ENCODE data around the gene PKNOX2.

The PKNOX2 gene

DNA sequence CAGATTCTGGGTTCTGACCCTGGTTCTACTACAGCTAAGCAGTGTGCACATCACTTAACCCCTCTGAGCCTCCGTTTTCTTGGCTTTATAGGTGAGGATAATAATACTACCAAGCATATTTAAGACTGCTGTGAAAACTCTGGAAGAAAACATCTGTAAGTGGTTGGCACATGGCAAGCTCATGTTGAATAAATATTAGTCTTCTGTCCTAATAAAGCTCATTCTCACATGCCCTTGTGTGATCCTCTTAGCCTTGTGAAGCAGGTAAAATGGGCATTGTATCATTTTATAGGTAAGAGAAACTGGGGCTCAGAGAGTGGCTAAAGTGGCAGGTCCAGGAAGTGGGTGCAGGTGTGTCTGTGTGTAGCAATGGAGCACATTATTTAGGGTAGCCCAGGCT lies 8.5 kb downstream of the PKNOX2 start:
- DNase-seq (ENCODE audit: low spot score): no peak

DNA sequence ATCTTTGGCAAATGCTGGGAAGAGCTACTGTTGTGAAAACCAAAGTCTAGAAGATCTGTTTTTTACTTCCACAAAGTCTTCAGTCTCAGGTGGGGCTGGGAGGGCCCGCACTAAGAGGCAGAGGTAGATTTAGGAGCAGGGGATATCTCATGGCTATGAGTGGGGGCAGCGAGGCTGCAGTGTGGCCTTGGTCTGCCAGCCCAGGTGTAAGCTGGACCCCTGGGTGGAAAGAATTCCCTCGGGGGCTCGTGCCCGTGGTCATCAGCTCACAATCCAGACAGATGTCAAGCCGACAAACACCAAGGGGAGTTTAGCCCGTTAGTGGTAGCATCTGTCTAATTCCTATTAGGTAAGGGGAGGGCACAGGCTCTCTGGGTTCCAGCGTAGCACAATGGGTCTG lies 9.0 kb downstream of the PKNOX2 start:
- no peak for DNase-seq (ENCODE audit: low spot score)

DNA sequence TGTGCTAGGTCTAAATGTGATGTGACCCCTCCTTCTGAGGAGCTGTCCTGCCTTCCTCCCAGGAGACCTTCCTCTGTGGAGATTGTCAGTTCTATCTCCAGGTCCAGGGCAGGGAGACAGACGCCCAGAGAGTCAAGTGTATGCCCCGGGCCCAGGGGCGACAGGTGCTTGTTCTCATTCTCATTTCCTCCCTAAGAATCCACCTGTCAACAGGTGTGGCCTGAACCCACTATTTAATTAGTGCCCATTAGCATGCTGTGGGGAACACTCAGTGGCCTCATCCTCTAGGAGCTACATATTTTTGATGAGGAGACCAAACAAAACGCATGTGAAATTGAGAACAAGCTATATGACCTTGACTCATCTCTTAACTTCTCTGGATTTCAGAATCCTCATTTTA lies 9.5 kb downstream of the PKNOX2 start:
- DNase-seq (ENCODE audit: low spot score): no peak

DNA sequence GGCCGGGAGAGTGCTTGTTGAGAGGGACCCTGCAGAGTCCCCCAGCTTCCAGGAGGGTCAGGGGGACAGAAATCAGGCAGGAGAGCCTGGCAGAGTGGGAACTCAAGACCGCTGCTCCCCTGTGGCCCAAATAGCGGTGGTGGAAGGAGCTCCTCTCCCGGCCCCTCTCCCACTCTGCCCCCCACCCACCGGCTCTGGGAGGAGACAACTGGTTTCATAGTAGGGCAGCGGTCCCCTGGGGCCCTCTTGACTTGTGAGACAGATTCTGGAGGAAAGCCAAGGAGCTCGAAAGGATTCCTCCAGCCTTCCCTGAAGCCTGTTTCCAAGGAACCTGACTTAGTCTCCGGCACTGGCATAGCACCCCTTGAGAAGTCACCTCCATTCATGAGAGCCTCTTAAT lies 10.1 kb downstream of the PKNOX2 start:
- DNase-seq (ENCODE audit: low spot score): no peak

DNA sequence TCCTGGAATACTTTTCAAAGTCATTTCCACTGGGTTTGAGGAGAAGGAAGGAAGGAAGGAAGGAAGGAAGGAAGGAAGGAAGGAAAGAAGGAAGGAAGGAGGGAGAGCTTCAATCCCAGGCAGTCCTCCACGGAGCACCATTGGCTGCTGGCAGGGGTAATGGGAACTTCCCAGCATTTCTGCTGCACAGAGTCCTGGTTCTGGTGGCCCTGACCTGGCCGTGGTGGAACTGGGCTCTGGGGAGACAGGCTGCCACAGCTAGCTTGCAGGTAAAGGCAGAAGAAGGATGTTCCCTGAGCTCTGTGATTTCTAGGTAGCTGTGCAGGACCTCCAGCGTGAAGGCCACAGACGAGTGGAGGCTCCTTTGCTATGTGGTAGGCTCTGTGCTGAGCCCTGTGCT lies 10.6 kb downstream of the PKNOX2 start:
- no peak for DNase-seq (ENCODE audit: low spot score)

DNA sequence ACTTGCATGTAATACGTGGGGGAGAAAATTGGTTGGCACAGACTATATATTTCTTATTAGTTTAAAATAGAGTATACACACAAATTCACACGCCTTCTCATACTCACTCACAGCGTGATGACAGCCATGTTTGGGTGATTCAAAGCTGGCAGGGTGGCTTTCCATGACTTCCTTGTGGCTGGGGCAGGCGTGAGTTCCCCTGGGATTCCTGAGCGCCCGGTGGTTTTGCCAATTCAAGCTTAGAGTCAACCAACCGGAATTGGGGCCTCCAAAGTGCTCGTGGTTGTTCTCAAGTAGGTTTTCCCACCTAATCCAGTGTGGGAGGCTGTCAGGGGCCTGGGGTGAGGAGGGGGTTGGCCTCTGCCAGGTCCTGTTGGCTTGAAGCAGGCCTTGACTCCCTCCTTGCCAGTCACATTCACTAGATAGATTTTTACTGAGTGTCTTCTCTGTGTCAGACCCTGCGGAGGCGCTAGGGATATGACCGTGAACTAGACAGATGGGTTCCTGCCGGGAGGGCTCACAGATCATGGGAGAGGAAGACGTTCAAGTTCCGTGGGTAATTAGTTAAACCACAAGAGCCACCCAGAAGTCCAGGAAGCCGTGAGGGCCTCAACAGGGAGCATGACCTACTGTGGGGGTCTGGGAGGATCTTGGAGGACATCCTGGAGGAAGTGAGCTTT lies 11.5 kb downstream of the PKNOX2 start:
- DNase-seq (ENCODE audit: low spot score): no peak

DNA sequence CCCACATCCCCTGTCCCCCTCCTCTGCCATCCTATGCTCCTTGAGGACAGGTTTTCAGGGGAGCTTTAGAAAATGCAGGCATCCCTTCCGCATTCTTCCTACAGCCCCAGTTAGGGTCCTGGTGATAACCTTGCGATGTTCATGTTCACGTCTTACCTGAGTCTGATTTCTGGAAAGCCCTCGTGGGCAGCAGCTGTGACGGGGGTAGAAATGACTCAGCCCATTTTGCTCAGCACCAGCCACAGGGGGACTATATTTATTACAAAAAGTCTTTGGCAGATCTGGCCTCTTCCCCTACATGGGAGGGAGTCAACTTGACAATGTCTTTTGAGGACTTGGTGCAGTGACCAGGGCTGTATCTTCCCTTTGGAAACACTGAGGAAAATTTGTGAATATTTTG lies 12.3 kb downstream of the PKNOX2 start:
- no peak for DNase-seq (ENCODE audit: low spot score)

DNA sequence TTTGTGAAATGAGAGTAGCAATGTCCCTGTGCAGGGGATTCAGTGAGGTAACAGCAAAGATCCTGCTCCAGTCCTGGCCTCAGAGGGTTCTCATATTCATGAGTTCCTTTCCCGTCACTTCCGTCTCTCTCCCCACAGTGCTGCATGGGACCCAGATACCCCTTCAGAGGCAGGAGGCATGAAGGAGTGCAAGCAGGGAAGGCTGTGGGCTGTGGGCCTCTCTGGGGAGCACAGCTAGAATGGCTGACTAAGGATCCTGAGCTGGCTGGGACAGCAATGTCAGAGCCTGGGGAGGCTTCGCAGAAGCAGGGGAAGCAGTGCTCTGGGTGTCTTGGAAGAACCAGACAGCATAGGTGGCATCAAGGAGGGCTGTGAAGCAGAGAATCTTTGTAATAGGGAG lies 13.0 kb downstream of the PKNOX2 start:
- DNase-seq (ENCODE audit: low spot score): no peak

DNA sequence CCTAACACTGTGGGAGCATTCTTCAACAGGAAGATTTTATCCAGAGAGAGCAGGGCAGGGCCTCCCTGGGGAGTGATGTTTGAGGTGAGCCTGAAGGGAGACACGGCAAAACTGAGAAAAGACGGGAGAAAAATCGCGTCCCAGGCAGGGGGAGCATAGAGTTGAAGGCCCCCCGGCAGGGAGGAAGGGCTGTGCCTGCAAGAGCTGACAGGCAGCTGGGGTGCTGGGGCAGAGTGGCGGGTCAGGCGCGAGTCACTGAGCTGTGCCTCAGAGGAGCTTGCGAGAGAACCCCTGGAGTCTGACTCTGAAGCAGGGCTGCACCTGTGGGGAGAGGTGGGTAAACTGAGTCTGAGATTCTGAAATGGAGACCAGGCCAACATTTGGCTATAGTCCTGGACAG lies 14.8 kb downstream of the PKNOX2 start:
- DNase-seq (ENCODE audit: low spot score): no peak

DNA sequence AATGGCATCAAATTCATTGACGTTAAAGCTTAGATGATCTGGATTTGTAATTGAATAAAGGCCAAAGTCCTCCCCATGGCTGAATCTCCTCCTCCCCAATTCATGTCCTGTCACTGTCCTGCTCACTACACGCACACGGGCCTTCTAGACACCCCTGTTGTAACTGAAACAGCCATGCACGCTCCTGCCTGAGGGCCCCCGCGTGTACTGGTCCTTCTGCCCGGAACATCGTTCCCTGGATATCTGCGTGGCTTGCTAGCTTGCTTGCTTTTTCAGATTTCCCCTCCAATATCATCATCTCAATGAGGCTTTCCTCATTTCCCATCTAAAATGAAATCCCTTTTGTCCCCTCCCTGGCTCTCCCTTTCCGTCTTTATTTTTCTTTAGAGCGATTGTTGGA lies 15.3 kb downstream of the PKNOX2 start:
- no peak for DNase-seq (ENCODE audit: low spot score)

DNA sequence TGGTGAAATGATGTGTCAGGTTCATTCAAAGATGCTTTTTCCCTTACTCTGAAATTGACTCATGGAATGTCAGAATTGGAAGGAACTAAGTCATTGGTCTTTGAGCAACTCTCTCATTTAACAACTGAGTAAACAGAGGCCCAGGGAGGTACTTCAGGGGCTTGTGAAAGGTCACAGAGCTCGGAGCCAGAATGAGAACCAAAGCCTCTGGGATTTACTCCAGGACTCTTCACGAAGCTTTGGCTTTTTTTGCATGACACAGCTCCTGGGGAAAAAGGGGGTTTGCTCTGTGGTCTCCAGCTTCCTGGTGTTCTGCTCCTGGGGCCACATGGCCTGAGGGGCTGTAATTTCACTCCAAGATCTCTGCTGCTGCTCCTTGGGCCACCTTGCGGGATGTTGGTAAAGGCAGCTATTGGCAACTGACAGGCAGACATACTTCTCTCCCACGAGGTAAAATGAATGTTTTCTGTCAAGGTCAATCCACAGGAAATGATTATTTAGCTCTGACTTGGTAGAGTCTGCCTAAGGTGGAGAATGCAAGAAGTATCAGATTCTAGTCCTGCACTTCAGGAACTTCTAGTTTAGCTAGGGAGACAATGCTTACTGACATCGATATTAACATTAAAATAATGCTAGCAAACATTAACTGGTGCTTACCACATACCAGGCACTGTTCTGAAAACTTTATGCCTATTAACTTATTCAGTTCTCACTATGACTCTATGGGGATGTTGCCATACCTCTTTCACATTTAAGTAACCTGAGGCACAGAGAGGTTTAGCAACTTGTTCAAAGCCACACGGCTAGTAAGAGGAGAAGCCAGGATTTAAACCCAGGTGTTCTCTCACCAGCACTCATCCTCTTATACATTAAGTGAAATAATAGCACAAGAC lies 16.1 kb downstream of the PKNOX2 start:
- no peak for DNase-seq (ENCODE audit: low spot score)

DNA sequence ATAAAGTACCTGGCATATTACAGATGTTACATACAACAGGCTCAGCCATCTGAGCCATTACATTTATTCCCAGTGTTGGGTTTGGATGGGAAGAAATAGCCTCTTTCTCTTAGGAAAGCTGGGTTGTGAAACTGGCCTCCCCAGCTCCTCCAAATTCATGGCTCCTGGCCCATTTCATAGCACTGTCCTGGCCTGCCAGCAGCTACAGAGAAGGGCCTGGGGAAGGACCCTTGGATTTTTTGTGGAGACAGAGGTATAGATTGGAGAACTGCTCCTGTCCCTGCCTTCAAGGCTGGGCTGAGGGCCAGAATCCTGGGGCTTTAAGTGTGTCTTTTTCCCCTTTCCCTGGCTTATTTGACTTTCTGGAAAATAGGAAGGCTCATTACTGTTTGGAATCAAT lies 18.0 kb downstream of the PKNOX2 start:
- no peak for DNase-seq (ENCODE audit: low spot score)

DNA sequence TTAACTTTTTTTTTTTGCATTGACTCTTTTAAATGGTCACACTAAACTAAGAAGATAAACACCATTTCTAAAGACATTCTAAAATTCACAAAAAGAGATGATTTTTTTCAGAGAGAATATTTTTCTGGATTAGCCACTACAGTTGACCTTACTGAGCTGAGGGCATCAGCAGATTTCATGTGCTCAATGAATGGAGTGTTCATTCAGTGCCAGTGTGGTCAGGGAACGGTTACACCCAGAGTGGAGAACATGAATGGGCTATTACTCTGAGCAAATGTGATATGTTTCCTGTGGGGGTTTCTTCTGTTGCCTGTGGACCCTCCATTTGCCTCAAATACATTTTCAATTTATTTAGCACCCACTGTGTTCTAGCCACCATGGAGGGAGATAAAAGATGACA lies 19.1 kb downstream of the PKNOX2 start:
- no peak for DNase-seq (ENCODE audit: low spot score)

DNA sequence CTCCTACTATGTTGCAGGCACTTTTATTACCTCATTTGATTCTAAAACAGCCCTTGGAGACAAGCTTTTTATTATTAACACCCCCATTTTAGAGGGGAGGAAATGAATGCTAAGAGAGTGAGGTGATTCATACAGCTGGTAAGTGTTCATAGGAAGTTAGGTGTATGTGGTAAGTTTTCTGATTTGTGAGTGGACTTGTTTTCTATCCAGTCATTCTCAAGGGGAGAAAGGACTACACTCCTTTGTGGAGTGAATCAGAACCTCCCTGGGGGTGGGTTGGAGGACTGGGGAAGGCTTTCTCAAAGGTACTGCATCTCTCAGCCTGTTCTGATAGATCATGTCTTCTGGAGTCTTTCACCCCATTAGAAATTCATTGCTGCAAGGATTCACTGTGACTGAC lies 23.5 kb downstream of the PKNOX2 start:
- no peak for DNase-seq (ENCODE audit: low spot score)

DNA sequence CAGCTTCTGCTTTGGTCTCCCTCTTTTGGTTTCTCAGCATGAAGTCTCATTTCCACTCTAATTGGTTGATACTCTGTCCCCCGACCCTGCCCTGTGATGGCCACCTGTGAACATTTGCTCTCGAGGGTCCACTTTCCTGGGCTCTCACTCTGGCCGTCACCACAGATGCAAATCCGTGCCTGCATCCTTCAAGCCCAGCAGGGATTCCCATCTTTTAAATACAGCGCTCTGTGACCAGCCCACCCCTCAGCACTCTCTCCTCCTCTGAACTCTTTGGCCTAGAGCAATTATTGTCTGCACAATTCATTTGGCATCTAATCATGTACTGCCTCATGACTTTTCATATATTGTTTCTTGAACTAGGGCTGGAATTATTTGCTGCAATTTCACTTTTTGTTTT lies 26.0 kb downstream of the PKNOX2 start:
- no peak for DNase-seq (ENCODE audit: low spot score)

DNA sequence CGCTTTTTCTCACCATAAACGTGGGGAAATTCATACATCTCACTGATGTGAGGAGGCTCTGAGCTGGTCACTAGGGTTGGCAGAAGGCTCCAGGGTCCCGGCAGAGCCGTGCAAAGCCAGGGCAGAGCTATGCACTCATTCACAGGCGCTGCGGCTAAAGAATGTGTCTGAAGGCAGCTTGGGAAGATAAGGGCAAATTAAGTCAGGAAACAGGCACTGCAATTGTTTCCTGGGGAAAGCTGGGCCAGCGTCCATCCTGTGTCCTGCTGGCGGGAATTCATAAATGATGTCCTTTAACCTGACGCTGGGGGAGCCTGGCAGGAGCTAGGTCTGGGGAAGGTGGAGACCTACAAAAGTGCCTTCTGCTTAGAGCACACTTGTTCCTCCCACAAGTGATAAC lies 27.6 kb downstream of the PKNOX2 start:
- DNase-seq (ENCODE audit: low spot score): no peak

DNA sequence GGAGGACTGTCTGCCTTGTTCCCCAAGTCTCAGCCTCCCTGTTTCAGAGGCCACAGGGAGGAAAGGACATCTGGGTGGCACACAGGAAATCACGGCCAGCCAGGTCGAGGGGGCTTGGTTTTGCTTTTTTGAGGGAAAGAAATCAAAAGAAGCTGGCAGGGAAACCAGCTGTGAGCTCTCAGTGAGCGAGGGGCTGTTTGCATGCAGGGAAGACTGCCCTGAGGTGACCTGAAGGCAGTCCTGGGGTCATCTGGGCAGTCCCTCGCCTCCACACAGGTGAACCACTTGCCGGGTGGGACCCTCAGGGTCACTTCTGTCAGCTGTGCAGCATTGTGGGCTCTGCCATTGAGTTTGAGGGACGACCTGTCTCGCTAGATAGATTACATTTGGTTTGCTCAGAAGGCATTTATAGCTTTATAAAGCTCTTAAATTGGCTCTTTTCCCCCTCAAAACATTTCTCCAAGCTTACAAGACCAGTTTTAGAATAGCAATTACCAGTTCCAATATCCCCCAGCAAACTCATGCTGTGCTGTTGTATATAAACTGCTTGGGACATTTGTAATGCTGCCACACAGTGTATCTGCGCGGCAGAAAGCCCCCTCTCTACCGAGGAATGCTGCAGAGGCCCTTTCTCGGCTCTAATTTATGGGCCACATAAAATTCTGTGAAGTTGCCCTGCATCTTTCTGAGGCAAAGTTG lies 28.3 kb downstream of the PKNOX2 start:
- no peak for DNase-seq (ENCODE audit: low spot score)

DNA sequence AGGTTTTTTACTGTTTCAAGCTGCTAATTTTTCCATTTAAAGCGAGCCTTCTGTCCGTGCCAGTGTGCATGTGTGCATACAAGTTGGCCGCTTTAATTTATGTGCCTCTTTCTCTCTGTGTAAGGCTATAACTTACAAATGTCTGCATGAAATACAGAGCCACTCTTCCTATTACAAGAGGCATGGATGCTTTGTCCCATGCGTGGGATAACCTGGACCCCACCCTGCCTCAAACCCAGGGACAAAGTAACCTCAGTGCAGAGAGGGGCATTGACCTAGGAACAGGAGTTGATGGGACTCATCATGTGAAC lies 28.8 kb downstream of the PKNOX2 start:
- DNase-seq (ENCODE audit: low spot score): no peak

DNA sequence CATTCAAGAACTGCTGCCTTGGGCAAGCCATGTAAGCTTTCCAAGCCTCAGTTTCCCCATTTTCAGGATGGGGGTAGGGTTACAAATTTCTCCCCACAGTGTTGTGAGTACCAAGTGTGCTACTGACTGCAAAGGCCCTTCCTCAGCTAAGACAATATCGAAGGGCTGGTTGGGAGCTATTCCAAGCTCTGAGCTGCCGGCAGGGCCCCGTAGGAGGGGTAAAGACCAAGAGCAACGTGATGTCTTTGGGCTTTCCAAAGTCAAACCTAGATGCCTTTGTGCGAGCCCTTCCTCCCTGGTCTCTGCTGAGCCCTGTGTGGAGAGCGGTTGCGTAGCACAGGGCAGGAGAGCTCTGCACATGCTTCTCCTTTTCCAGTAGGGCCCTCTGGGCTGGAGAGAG lies 29.3 kb downstream of the PKNOX2 start:
- no peak for DNase-seq (ENCODE audit: low spot score)

DNA sequence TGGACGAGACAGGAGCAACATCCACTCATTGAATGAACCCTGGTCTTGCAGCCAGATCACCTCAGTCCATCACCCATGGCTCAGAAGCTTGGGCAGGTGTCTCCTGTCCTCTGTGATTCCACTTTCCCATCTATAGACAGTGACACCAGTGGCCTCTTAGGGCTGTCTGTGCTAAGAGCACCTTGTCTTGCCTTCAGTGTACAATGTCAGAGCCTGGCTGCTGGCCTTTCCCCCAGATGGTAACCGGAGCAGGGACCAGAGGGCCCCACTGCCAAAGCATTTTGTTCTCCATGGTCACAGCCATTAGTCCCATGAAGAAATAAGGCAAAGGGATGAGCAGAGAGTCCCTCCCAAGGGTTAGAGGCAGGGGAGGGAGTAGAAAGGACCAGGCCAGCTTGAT lies 35.4 kb downstream of the PKNOX2 start:
- DNase-seq (ENCODE audit: low spot score): no peak

DNA sequence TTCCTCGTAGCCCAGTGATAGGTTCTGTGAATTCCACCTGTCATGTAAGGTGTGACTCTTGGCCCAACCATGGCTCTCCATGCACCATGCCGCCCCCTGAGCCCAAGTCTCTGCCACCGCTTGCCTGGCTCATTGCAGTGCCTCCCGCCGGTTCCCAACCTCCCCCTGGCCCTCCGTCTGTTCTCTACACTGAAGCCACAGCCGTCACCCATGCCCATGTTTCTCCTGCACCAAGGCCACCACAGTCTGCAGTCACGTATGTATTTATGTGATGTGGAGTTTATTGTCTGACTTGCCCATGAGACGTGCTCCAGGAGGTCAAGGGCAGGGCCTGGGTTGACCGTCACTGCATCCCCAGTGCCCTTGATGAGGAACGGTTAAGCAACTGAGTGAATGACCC lies 35.9 kb downstream of the PKNOX2 start:
- no peak for DNase-seq (ENCODE audit: low spot score)

DNA sequence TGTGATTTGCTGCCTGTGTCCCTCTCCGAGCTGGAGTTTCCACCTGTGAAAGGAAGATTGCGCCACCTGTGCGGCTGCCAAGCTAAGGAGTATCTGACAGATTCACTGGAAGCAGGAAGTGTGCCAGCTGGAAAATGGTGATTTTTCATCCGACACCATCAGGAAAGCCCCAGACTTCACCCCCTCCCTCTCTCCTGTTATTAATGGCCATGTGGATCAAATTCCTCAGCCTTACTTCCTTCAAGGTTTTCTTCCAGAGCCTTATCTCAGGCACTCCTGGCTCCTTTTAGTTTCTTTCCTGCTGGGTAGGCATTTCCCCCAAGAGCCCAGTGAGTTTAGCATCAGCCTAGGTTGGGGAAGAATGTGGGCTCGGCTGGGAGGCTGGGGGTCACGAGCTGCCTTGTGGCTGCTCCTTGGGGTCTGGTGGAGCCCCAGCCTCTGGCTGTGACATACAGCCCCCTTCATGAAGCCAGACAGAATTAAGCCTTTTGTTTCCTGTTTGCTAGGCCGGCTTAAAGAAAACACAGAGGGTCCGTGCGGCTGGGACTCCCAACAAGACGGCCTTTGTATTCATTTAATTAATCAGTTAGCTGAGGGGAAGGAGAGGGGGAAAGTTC lies 37.1 kb downstream of the PKNOX2 start:
- no peak for DNase-seq (ENCODE audit: low spot score)

DNA sequence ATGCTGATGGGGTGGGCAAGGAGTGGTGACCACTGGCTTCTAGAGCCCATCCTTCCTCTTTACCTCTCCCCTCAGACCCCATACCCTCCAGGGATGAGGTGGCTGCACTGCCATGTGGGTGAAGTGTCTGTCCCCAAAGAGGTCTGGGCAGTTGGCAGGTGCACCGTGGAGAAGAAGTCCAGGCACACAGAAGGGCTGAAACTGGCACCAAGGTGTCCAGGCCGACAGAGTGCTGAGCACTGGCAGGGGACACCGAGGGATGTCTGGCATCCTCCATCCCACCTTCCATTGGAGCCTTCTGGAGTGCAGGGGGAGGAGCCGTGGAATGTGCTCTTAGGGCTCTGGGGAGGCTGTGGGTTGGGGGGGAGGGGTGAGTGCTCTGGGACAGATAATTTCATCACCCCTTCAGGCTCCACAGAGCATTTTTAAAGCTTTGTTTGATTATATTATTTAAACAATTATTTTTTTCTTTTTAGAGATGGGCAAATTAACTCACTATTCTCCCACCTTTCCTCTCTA lies 37.9 kb downstream of the PKNOX2 start:
- DNase-seq (ENCODE audit: low spot score): no peak

Measured in GM03348 (cell line).